Epithelial cell of proximal tubule (primary cell): ENCODE measurements around the gene REEP6. TPM values are rescaled to one million over a fixed set of nuclear protein-coding genes. Genes with fewer than 3 reads are reported as not detected.

Experiments used
- DNase-seq: peaks from one replicate; pipeline ENCODE4 v3.0.0-alpha.2; 2011; ENCODE audit warnings: low read depth
- H3K4me3 ChIP-seq: 2 replicates; pipeline ENCODE4 v1.5.1; 2011; ENCODE audit warnings: low read depth, mild to moderate bottlenecking, low read length
- CTCF ChIP-seq: conservative IDR thresholded peaks from 2 replicates; pipeline ENCODE4 v1.5.1; 2012; ENCODE audit warnings: low read depth, mild to moderate bottlenecking, low read length
- total RNA-seq: library from RNA; depleted of rRNA; stranded (reverse); fragments of >200 nt; gene quantifications from 2 replicates; pipeline ENCODE4 v1.2.3, GENCODE V29; 2015

REEP6 gene
- total RNA-seq, 1 donor from 2014 or later = 4.8 TPM

GRCh38 chr19:1489463-1490310 is 1.3 kb upstream of the REEP6 start:
- no peak for DNase-seq
- TF ChIP-seq CTCF = no peak

GRCh38 chr19:1490311-1491113 is 469 bp upstream of the REEP6 start, which contains the start of gene PCSK4:
PCSK4 (minus strand) TSS chr19:1490350; CDS start chr19:1490346, 4 bp downstream.
- peak within 1 kb of the TSS; percentile 68 for H3K4me3 ChIP-seq
- no peak for TF ChIP-seq CTCF
- DNase-seq = peak; percentile 92

More at GRCh38 chr19:1489463-1490310, 1.3 kb upstream of the REEP6 start:
- peak overlapping the region; percentile 68 for H3K4me3 ChIP-seq

- no peak for DNase-seq
- TF ChIP-seq CTCF = no peak
- H3K4me3 ChIP-seq = peak overlapping the region; percentile 64
Observed at GRCh38 chr19:1491849-1492170, 829 bp downstream of the REEP6 start.

GRCh38 chr19:1492474-1493006 is 1.6 kb downstream of the REEP6 start:
- DNase-seq = no peak
- no peak overlapping the region for H3K4me3 ChIP-seq
- no peak for TF ChIP-seq CTCF

GRCh38 chr19:1494115-1494815 is 3.3 kb downstream of the REEP6 start:
- DNase-seq = no peak
- TF ChIP-seq CTCF = no peak
- no peak overlapping the region for H3K4me3 ChIP-seq

- no peak for DNase-seq
- H3K4me3 ChIP-seq = no peak overlapping the region
- TF ChIP-seq CTCF = no peak
Observed at GRCh38 chr19:1495051-1495798, 4.2 kb downstream of the REEP6 start.
